Activated CD8-positive, alpha-beta T cell treated with anti-CD3 and anti-CD28 coated beads for 36 hours (primary cell): ENCODE results near the gene UBR2. TPM values are rescaled to one million over a fixed set of nuclear protein-coding genes. Genes with fewer than 3 reads are reported as not detected.

Experiments
- ATAC-seq: fragments of 200-7000 bp; cut with Tn5 transposase; one replicate; pipeline ENCODE4 v1.10.0; 2021; ENCODE audit warnings: mild to moderate bottlenecking, moderate library complexity
- CTCF ChIA-PET: fragments of 350-600 bp; sonication (Branson Sonifier 250); formaldehyde crosslinking; loops from one replicate; lab custom pipeline; 2021; ENCODE audit warnings: antibody characterized with exemption; lab: Charles Lee
- POLR2A ChIA-PET: fragments of 350-600 bp; sonication (Branson Sonifier 250); formaldehyde crosslinking; loops from one replicate; lab custom pipeline; 2021; ENCODE audit warnings: antibody characterized with exemption; lab: Charles Lee
- DNase-seq: peaks from one replicate; pipeline ENCODE4 v3.0.0-alpha.2; 2020
- H3K27ac Mint-ChIP-seq: one replicate; pipeline ENCODE4 v1.8.0; 2021; ENCODE audit warnings: mild to moderate bottlenecking, mixed read lengths
- H3K27me3 Mint-ChIP-seq: one replicate; pipeline ENCODE4 v1.8.0; 2021; ENCODE audit warnings: mixed read lengths
- H3K36me3 Mint-ChIP-seq: one replicate; pipeline ENCODE4 v1.8.0; 2021; ENCODE audit warnings: low read depth, mixed read lengths
- H3K4me1 Mint-ChIP-seq: one replicate; pipeline ENCODE4 v1.8.0; 2021; ENCODE audit warnings: low read depth, mixed read lengths
- H3K4me3 Mint-ChIP-seq: one replicate; pipeline ENCODE4 v1.8.0; 2021; ENCODE audit warnings: mild to moderate bottlenecking, moderate library complexity, mixed read lengths
- H3K9me3 Mint-ChIP-seq: one replicate; pipeline ENCODE4 v1.8.0; 2021; ENCODE audit warnings: mixed read lengths
- CTCF ChIP-seq: fragments of 200-600 bp; IDR thresholded peaks from one replicate; pipeline ENCODE4 v1.8.0; 2022; ENCODE audit warnings: antibody characterized with exemption, mild to moderate bottlenecking
- intact Hi-C: fragments of 100-400 bp; cut with micrococcal nuclease; formaldehyde crosslinking; loops from one replicate; pipeline ENCODE4 v1.10.0; 2022
- total RNA-seq, 2 experiments: library from RNA; stranded (reverse); gene quantifications; one replicate each; pipeline ENCODE4 v1.2.3, GENCODE V29; 2021

Gene UBR2
- total RNA-seq, 2 experiments from 2014 or later: 24.5 to 25.8 TPM

- Mint-ChIP-seq H3K36me3 (no peaks in the 10 kb centered on the region), H3K9me3 (no peaks in the 10 kb centered on the region), H3K27me3 (no peaks in the 10 kb centered on the region), H3K27ac (no peak overlapping the region), H3K4me3 (no peak overlapping the region), H3K4me1 (no peaks in the 10 kb centered on the region)
- no peak for DNase-seq
- CTCF ChIA-PET: interaction anchor here (5.7 kb wide), 1 partner anchor 8 kb away, joined by 62 read pairs; no protein-coding TSS in a partner anchor
- no peak for TF ChIP-seq CTCF
- POLR2A ChIA-PET: no interaction called here
- intact Hi-C loops: no loop called here
- ATAC-seq: no peak
Measured at GRCh38 chr6:42539135-42539534, 24.7 kb upstream of the UBR2 start.

- ChIA-PET CTCF (interaction anchor here (0.7 to 4.1 kb wide), 7 partner anchors 14 to 285 kb away, joined by 3 to 65 read pairs (median 15); no protein-coding TSS in a partner anchor), POLR2A (interaction anchor here (0.6 kb wide), 1 partner anchor 1088 kb away, joined by 4 read pairs; no protein-coding TSS in a partner anchor)
- H3K27me3 Mint-ChIP-seq: peaks cover 9% of the 10 kb centered on the region
- H3K27ac Mint-ChIP-seq: no peak overlapping the region
- DNase-seq (no peak), ATAC-seq (no peak)
- H3K4me1 Mint-ChIP-seq: peaks cover 13% of the 10 kb centered on the region
- no peaks in the 10 kb centered on the region for H3K36me3 Mint-ChIP-seq
- no peak overlapping the region for H3K4me3 Mint-ChIP-seq
- intact Hi-C loops: loop anchor here (5.0 kb wide), 1 partner anchor 283 kb away; no protein-coding TSS in a partner anchor
- no peak for TF ChIP-seq CTCF
- H3K9me3 Mint-ChIP-seq: no peaks in the 10 kb centered on the region
Measured at GRCh38 chr6:42545226-42545773, 18.5 kb upstream of the UBR2 start.

- Mint-ChIP-seq H3K27me3 (peaks cover 10% of the 10 kb centered on the region), H3K9me3 (no peaks in the 10 kb centered on the region), H3K4me3 (peak overlapping the region; percentile 64), H3K4me1 (peaks cover 13% of the 10 kb centered on the region), H3K36me3 (no peaks in the 10 kb centered on the region), H3K27ac (no peak overlapping the region)
- ChIA-PET CTCF (interaction anchor here (0.6 to 4.2 kb wide), 128 partner anchors 10 to 832 kb away, joined by 3 to 126 read pairs (median 6); partner anchors contain the start of genes GUCA1B, MRPS10, TOMM6 and TRERF1), POLR2A (interaction anchor here (0.6 to 1.5 kb wide), 10 partner anchors 13 to 333 kb away, joined by 3 to 6 read pairs (median 3); partner anchors contain the start of gene UBR2)
- peak; percentile 99 for ATAC-seq
- intact Hi-C loops: loop anchor here (5.0 kb wide), 1 partner anchor 285 kb away; no protein-coding TSS in a partner anchor
- DNase-seq: peak; percentile 90
- TF ChIP-seq CTCF: peak; percentile 97
Measured at GRCh38 chr6:42547407-42548329, 16.2 kb upstream of the UBR2 start.

- no peak for DNase-seq
- H3K27me3 Mint-ChIP-seq: peaks cover 14% of the 10 kb centered on the region
- peaks cover 4% of the 10 kb centered on the region for H3K9me3 Mint-ChIP-seq
- no peak for ATAC-seq
- no peak for TF ChIP-seq CTCF
- intact Hi-C loops: no loop called here
- ChIA-PET POLR2A (no interaction called here), CTCF (interaction anchor here (0.8 to 4.2 kb wide), 2 partner anchors 18 to 287 kb away, joined by 3 to 126 read pairs; no protein-coding TSS in a partner anchor)
- peaks cover 13% of the 10 kb centered on the region for H3K4me1 Mint-ChIP-seq
- no peak overlapping the region for H3K4me3 Mint-ChIP-seq
- H3K27ac Mint-ChIP-seq: no peak overlapping the region
- H3K36me3 Mint-ChIP-seq: no peaks in the 10 kb centered on the region
Measured at GRCh38 chr6:42550277-42550676, 13.6 kb upstream of the UBR2 start.
